B cell (primary cell): ENCODE data around the gene PFDN2. TPM values are rescaled to one million over a fixed set of nuclear protein-coding genes. Genes with fewer than 3 reads are reported as not detected.
A peak's percentile ranks its signal among the peaks of the same experiment; 100 is the strongest.

Experiments used
- ATAC-seq: fragments of 200-7000 bp; cut with Tn5 transposase; one replicate; pipeline ENCODE4 v1.10.0; 2021; ENCODE audit warnings: low read depth, mild to moderate bottlenecking, moderate number of reproducible peaks, moderate library complexity
- CTCF ChIA-PET: fragments of 350-600 bp; sonication (Branson Sonifier 250); formaldehyde crosslinking; loops from one replicate; lab custom pipeline; 2021; ENCODE audit warnings: antibody characterized with exemption, inconsistent platforms; lab: Charles Lee
- POLR2A ChIA-PET: fragments of 350-600 bp; sonication (Branson Sonifier 250); formaldehyde crosslinking; loops from one replicate; lab custom pipeline; 2021; ENCODE audit warnings: antibody characterized with exemption; lab: Charles Lee
- DNase-seq: peaks from one replicate; pipeline ENCODE4 v3.0.0; 2013
- H2AFZ ChIP-seq: 2 replicates; pipeline ENCODE4 v1.6.1; 2012; ENCODE audit warnings: mild to moderate bottlenecking, low read depth, low read length; ENCODE audit not compliant: insufficient read depth, poor library complexity, severe bottlenecking
- H3K27ac ChIP-seq, 2 donors: 1 replicate in 1 of 2; 2 replicates in 1 of 2; pipeline ENCODE4 v1.5.1; 2012 to 2013; ENCODE audit warnings: low read length in 2 of 2, mild to moderate bottlenecking in 2 of 2, moderate library complexity in 1 of 2
- H3K27me3 ChIP-seq, 4 experiments: fragments of 200-600 bp in 1 of 4; sonication (generic) in 1 of 4; replicated peaks in 1 of 4; 1 replicate in 2 of 4; 2 replicates in 2 of 4; pipeline versions ENCODE4 v1.6.1 to v1.7.0; 2013 to 2016; ENCODE audit warnings: low read length in 3 of 4, mild to moderate bottlenecking in 2 of 4, mixed read lengths in 1 of 4, moderate library complexity in 1 of 4; ENCODE audit not compliant: insufficient read depth in 4 of 4, control insufficient read depth in 3 of 4; ENCODE audit errors: control extremely low read depth in 1 of 4
- H3K36me3 ChIP-seq, 2 experiments: replicated peaks in 1 of 2; 1 replicate in 1 of 2; 2 replicates in 1 of 2; pipeline versions ENCODE4 v1.6.1 to v1.7.1; 2013; ENCODE audit warnings: low read length in 1 of 2; ENCODE audit not compliant: insufficient read depth in 2 of 2, control insufficient read depth in 1 of 2; ENCODE audit errors: control extremely low read depth in 1 of 2, extremely low read depth in 1 of 2
- H3K4me1 ChIP-seq, 2 donors: fragments of 200-600 bp in 1 of 2; sonication (generic) in 1 of 2; 1 replicate in 1 of 2; 2 replicates in 1 of 2; pipeline versions ENCODE4 v1.5.1 to v1.6.1; 2013 to 2017; ENCODE audit warnings: low read length in 2 of 2; ENCODE audit not compliant: control insufficient read depth in 2 of 2, insufficient read depth in 2 of 2
- H3K4me2 ChIP-seq: replicated peaks from 2 replicates; pipeline ENCODE3; 2012; ENCODE audit warnings: mild to moderate bottlenecking, low read depth, low read length; ENCODE audit not compliant: poor library complexity, severe bottlenecking
- H3K4me3 ChIP-seq, 5 experiments: fragments of 200-600 bp in 1 of 5; sonication (generic) in 1 of 5; 1 replicate in 3 of 5; 2 replicates in 2 of 5; pipeline versions ENCODE4 v1.5.1 to v1.7.0; 2011 to 2016; ENCODE audit warnings: low read length in 4 of 5, mild to moderate bottlenecking in 4 of 5, low read depth in 2 of 5, control low read depth in 1 of 5, moderate library complexity in 1 of 5; ENCODE audit not compliant: insufficient read depth in 1 of 5; ENCODE audit errors: control extremely low read depth in 1 of 5, extremely low read depth in 1 of 5
- H3K79me2 ChIP-seq: fragments of 200-600 bp; sonication (generic); one replicate; pipeline ENCODE4 v1.6.0; 2016; ENCODE audit warnings: low read length; ENCODE audit not compliant: control insufficient read depth, insufficient read depth
- H3K9ac ChIP-seq: fragments of 200-600 bp; sonication (generic); 2 replicates; pipeline ENCODE4 v1.6.1; 2017; ENCODE audit warnings: mild to moderate bottlenecking, low read length, moderate library complexity
- H3K9me3 ChIP-seq, 3 donors: one replicate each; pipeline versions ENCODE4 v1.6.1 to v1.7.1; 2013; ENCODE audit warnings: low read length in 2 of 3; ENCODE audit not compliant: control insufficient read depth in 2 of 3, insufficient read depth in 1 of 3; ENCODE audit errors: control extremely low read depth in 1 of 3
- H4K20me1 ChIP-seq: 2 replicates; pipeline ENCODE4 v1.6.0; 2012; ENCODE audit warnings: mild to moderate bottlenecking, low read length; ENCODE audit not compliant: insufficient read depth, control insufficient read depth, poor library complexity, severe bottlenecking
- H3K27ac Mint-ChIP-seq: one replicate; pipeline ENCODE4 v1.8.0; 2021; ENCODE audit warnings: mixed read lengths
- H3K27me3 Mint-ChIP-seq: one replicate; pipeline ENCODE4 v1.8.0; 2021; ENCODE audit warnings: mixed read lengths
- H3K4me1 Mint-ChIP-seq: one replicate; pipeline ENCODE4 v1.8.0; 2021; ENCODE audit warnings: mixed read lengths
- H3K4me3 Mint-ChIP-seq: one replicate; pipeline ENCODE4 v1.8.0; 2021; ENCODE audit warnings: mixed read lengths
- H3K9me3 Mint-ChIP-seq: one replicate; pipeline ENCODE4 v1.8.0; 2022; ENCODE audit warnings: mixed read lengths; ENCODE audit not compliant: insufficient read depth
- CTCF ChIP-seq: fragments of 200-600 bp; IDR thresholded peaks from one replicate; pipeline ENCODE4 v1.8.0; 2022; ENCODE audit warnings: antibody characterized with exemption, mild to moderate bottlenecking
- EZH2 ChIP-seq: IDR thresholded peaks from 2 replicates; pipeline ENCODE4 v1.6.1; 2012; ENCODE audit warnings: borderline replicate concordance, low read depth, mild to moderate bottlenecking, moderate library complexity, low read length; ENCODE audit not compliant: insufficient read depth, poor library complexity, severe bottlenecking
- WGBS: methylation state at CpG from one replicate; pipeline ENCODE4 v1.1.5; 2013; ENCODE audit warnings: missing lambda C conversion rate; ENCODE audit not compliant: insufficient coverage; 5-methylcytosine and 5-hydroxymethylcytosine counted together
- intact Hi-C: fragments of 100-400 bp; cut with micrococcal nuclease; formaldehyde crosslinking; loops from one replicate; pipeline ENCODE4 v1.10.0; 2022
- polyA plus RNA-seq: library from polyadenylated mRNA; depleted of rRNA; stranded (reverse); fragments of >200 nt; gene quantifications from 2 replicates; pipeline ENCODE4 v1.2.3, GENCODE V29; 2012
- total RNA-seq, 2 donors: library from RNA; stranded (reverse); fragments of 120-200 nt in 1 of 2; gene quantifications; 1 replicate in 1 of 2; 2 replicates in 1 of 2; pipeline versions ENCODE4 v1.2.3 to v1.2.4, GENCODE V29; 2013 to 2022

The PFDN2 gene
- total and polyA plus RNA-seq, 2 donors (not counting 1 experiment from before 2014, with no cell fraction given) = 29.9 to 43.2 TPM

GRCh38 chr1:161096015-161096414 is 21.8 kb downstream of the PFDN2 start:
- TF ChIP-seq EZH2 = no peak
- no peak for TF ChIP-seq CTCF
- Histone ChIP-seq H4K20me1 (no peaks in the 10 kb centered on the region), H3K4me3 (no peak overlapping the region), H3K4me2 (no peak overlapping the region), H3K9me3 (no peaks in the 10 kb centered on the region), H3K9ac (no peak overlapping the region), H3K27me3 (no peaks in the 10 kb centered on the region), H3K4me1 (peaks cover 16 to 31% of the 10 kb centered on the region in 2 donors), H3K27ac (no peak overlapping the region), H3K79me2 (no peaks in the 10 kb centered on the region), H2AFZ (peak overlapping the region; percentile 11), H3K36me3 (peaks cover 0 to 15% of the 10 kb centered on the region in 2 experiments)
- DNase-seq = no peak
- Mint-ChIP-seq H3K9me3 (no peaks in the 10 kb centered on the region), H3K27me3 (no peaks in the 10 kb centered on the region), H3K4me3 (peak overlapping the region; percentile 37), H3K4me1 (peaks cover 33% of the 10 kb centered on the region), H3K27ac (peak overlapping the region; percentile 96)
- 60% methylated on average over 1 of the region's 2 CpGs for WGBS
- intact Hi-C loops = loop anchor here (5.0 to 10.0 kb wide), 2 partner anchors 74 to 289 kb away; partner anchors contain the start of gene F11R
- no peak for ATAC-seq
- POLR2A ChIA-PET = no interaction called here
- CTCF ChIA-PET = interaction anchor here (1.2 to 8.7 kb wide), 9 partner anchors 17 to 135 kb away, joined by 3 to 142 read pairs (median 6); partner anchors contain the start of genes ARHGAP30, TSTD1 and USF1

- Histone ChIP-seq H4K20me1 (no peaks in the 10 kb centered on the region), H3K4me2 (no peak overlapping the region), H3K4me1 (peaks cover 16 to 31% of the 10 kb centered on the region in 2 donors), H3K4me3 (no peak overlapping the region), H3K9ac (no peak overlapping the region), H3K9me3 (no peaks in the 10 kb centered on the region), H3K27me3 (no peaks in the 10 kb centered on the region), H2AFZ (no peak overlapping the region), H3K27ac (no peak overlapping the region), H3K36me3 (peaks cover 0 to 9% of the 10 kb centered on the region in 2 experiments), H3K79me2 (no peaks in the 10 kb centered on the region)
- POLR2A ChIA-PET = interaction anchor here (0.8 kb wide), 1 partner anchor 46 kb away, joined by 7 read pairs; no protein-coding TSS in a partner anchor
- Mint-ChIP-seq H3K4me3 (no peak overlapping the region), H3K27me3 (no peaks in the 10 kb centered on the region), H3K4me1 (peaks cover 33% of the 10 kb centered on the region), H3K27ac (peak overlapping the region; percentile 59), H3K9me3 (no peaks in the 10 kb centered on the region)
- TF ChIP-seq EZH2 (no peak), CTCF (no peak)
- ATAC-seq (no peak), DNase-seq (no peak)
- intact Hi-C loops = loop anchor here (5.0 to 10.0 kb wide), 2 partner anchors 73 to 290 kb away; partner anchors contain the start of gene F11R
- CTCF ChIA-PET = interaction anchor here (1.0 to 8.7 kb wide), 4 partner anchors 24 to 99 kb away, joined by 3 to 142 read pairs (median 96); partner anchors contain the start of genes ARHGAP30 and TSTD1
- 100% methylated on average over 1 of the region's 6 CpGs for WGBS
Measured at GRCh38 chr1:161095230-161095629, 22.6 kb downstream of the PFDN2 start.
